HL-60/S4 (cell line): ENCODE data around the gene SRRM2.

Source experiments
- in situ Hi-C: fragments of 300-500 bp; cut with MboI; formaldehyde crosslinking; loops from 2 replicates; pipeline ENCODE4 v1.14.3; 2022; ENCODE audit warnings: low sequenced_read_pairs

Gene SRRM2

DNA sequence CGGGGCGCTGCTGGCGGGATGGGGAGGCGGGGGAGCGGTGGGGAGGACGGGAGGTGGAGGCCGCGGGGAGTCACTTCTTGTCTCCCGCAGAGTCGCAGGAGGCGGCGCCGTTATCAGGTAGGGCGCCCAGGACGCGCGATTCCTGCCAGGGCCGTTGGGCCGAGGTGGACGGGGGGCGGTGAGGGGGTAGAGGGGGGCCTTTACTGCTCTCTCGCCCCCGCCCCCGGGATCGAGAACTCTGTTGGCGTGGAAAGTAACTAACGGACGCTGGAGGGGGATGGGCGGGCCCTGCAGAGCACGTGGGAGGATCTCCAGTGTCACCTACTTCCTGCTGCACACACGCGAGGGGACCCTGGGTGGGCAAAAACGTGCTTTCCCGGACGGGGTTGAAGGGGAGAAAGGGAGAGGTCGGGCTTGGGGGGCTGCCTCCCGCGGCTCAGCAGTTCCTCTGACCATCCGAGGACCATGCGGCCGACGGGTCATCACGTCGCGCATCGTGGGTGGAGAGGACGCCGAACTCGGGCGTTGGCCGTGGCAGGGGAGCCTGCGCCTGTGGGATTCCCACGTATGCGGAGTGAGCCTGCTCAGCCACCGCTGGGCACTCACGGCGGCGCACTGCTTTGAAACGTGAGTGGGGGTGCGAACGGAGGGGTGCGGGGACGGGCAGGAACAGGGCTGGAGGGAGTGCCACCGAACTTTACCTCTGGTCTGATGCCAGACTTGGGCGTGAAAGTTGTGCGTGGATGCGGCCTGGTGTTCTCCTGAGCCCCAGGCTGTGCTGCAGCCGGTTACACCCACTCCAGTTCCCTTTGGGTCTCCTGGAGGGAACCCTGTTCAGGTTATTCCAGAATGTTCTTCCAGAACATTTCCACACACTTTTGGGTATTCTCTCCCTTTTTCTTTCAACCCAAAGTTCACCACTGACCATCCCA is 65.2 kb downstream of the SRRM2 start:
- in situ Hi-C loops = no loop called here

GRCh38 chr16:2818272-2818876 is 65.9 kb downstream of the SRRM2 start:
- in situ Hi-C loops = no loop called here

- in situ Hi-C loops = no loop called here
Measured at GRCh38 chr16:2819179-2819938, 66.9 kb downstream of the SRRM2 start.

DNA sequence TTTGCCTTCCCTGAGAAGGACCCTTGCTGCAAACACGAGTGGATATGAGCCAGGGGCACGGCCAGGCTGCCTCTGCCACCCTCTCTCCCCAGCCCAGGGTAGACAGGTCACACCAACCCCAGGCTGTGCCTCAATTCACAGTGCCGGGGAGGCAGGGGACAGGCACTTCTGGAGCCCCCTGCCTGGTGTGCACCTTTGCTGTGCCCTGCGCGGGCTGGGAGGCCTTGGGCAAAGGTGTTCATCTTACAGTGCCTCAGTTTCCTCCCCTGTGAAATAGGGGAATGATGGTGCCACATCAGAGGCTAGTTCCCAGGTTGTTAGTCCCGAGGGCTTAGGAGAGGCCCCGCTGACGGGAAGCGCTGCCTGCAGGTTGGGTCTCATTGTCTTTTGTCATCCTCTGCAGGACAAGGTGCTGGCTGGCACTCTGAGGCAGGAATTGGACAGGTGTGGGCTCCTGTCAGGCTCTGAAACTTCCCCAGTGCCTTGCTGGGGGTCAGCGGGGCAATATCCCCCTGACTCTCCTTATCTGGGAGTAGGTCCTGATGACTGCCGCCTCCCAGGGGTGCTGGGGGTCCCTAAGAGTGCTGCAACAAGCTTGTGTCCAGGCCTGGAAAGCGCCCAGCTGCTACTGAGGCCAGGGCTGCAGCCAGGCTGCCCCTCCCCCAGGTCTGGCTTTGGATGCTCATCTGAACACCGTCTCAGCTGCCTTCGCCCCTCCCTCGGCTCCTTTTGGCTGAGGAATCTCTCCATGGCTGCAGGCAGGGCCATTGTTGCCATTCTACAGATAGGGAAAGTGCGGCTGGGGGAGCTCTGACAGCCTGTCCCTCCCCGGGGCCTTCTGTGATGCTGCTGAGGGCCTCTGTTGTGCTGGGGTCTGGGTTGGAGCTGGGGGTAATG is 67.7 kb downstream of the SRRM2 start:
- in situ Hi-C loops = no loop called here
